OCI-LY7 (cell line): ENCODE data around the gene KIF1A. TPM values are rescaled to one million over a fixed set of nuclear protein-coding genes. Genes with fewer than 3 reads are reported as not detected.

Experiments used
- BruUV-seq: library from RNA; stranded (reverse); fragments of 400-500 nt; replicated peaks from 2 replicates; lab custom pipeline; 2021; lab: Mats Ljungman, UMichigan
- CTCF ChIA-PET: fragments of 300-600 bp; sonication (Branson Sonifier 250); formaldehyde crosslinking; loops from one replicate; lab custom pipeline; 2022; ENCODE audit warnings: antibody characterized with exemption; ENCODE audit not compliant: unreplicated experiment; lab: Charles Lee
- POLR2A ChIA-PET: fragments of 300-600 bp; sonication (Branson Sonifier 250); formaldehyde crosslinking; loops from one replicate; lab custom pipeline; 2022; ENCODE audit warnings: antibody characterized with exemption; lab: Charles Lee
- DNase-seq: peaks from one replicate; pipeline ENCODE4 v3.0.0-alpha.2; 2015; ENCODE audit warnings: low spot score
- H2AFZ ChIP-seq: fragments of 200-600 bp; sonication (generic), shearing (Covaris generic); 2 replicates; pipeline ENCODE4 v1.6.1; 2014; ENCODE audit warnings: mild to moderate bottlenecking, antibody characterized with exemption, low read length, moderate library complexity
- H3K27ac ChIP-seq: fragments of 200-600 bp; sonication (generic); 2 replicates; pipeline ENCODE4 v1.5.1; 2014; ENCODE audit warnings: mixed run types, low read depth, mild to moderate bottlenecking, moderate library complexity, low read length, inconsistent platforms; ENCODE audit not compliant: poor library complexity, severe bottlenecking
- H3K36me3 ChIP-seq: fragments of 200-600 bp; sonication (generic); 2 replicates; pipeline ENCODE4 v1.6.1; 2014; ENCODE audit warnings: mild to moderate bottlenecking, antibody characterized with exemption, low read length, moderate library complexity, mixed read lengths; ENCODE audit not compliant: insufficient read depth
- H3K4me1 ChIP-seq: fragments of 200-600 bp; sonication (generic); 2 replicates; pipeline ENCODE4 v1.5.1; 2014; ENCODE audit warnings: mild to moderate bottlenecking, low read length; ENCODE audit not compliant: insufficient read depth, poor library complexity, severe bottlenecking
- H3K4me2 ChIP-seq: fragments of 200-600 bp; sonication (generic); 2 replicates; pipeline ENCODE4 v1.6.1; 2014; ENCODE audit warnings: mild to moderate bottlenecking, low read length
- H3K4me3 ChIP-seq: fragments of 200-600 bp; sonication (generic); 2 replicates; pipeline ENCODE4 v1.5.1; 2014; ENCODE audit warnings: mild to moderate bottlenecking, low read depth, low read length; ENCODE audit not compliant: poor library complexity, severe bottlenecking
- H3K79me2 ChIP-seq: fragments of 200-600 bp; sonication (generic); 2 replicates; pipeline ENCODE4 v1.6.1; 2016; ENCODE audit warnings: low read depth, mild to moderate bottlenecking, low read length, moderate library complexity, mixed read lengths; ENCODE audit not compliant: insufficient read depth
- H3K9me2 ChIP-seq: fragments of 200-600 bp; sonication (generic); 2 replicates; pipeline ENCODE4 v1.6.1; 2016; ENCODE audit warnings: mild to moderate bottlenecking, low read length, mixed read lengths; ENCODE audit not compliant: insufficient read depth
- H3K9me3 ChIP-seq: fragments of 200-600 bp; sonication (generic); 2 replicates; pipeline ENCODE4 v1.6.1; 2014; ENCODE audit warnings: mild to moderate bottlenecking, mixed run types, low read length, mixed read lengths
- H4K20me1 ChIP-seq: fragments of 200-600 bp; sonication (generic); 2 replicates; pipeline ENCODE4 v1.6.1; 2014; ENCODE audit warnings: mild to moderate bottlenecking, antibody characterized with exemption, low read length, moderate library complexity, mixed read lengths; ENCODE audit not compliant: insufficient read depth
- EZH2phosphoT487 ChIP-seq: fragments of 200-600 bp; sonication (generic); IDR thresholded peaks from 2 replicates; pipeline ENCODE4 v1.6.1; 2018; ENCODE audit warnings: low read depth, borderline replicate concordance, mild to moderate bottlenecking, mixed run types, antibody characterized with exemption, low read length, moderate library complexity, mixed read lengths
- intact Hi-C: fragments of 100-400 bp; cut with micrococcal nuclease; formaldehyde crosslinking; loops from one replicate; pipeline ENCODE4 v1.10.0; 2022; ENCODE audit not compliant: unreplicated experiment
- total RNA-seq, 2 experiments: library from RNA; depleted of rRNA in 1 of 2; stranded (reverse); fragments of >200 nt in 1 of 2; shearing (Covaris generic) in 1 of 2; gene quantifications; 2 replicates each; pipeline ENCODE4 v1.2.3, GENCODE V29; 2014 to 2022
- TF ChIP-seq, protein P1 (sequence below): fragments of 200-600 bp; sonication (generic); conservative IDR thresholded peaks from 2 replicates; pipeline ENCODE4 v1.5.1; 2014; ENCODE audit warnings: mild to moderate bottlenecking, antibody characterized with exemption, low read length, moderate library complexity, mixed read lengths

The KIF1A gene
- total RNA-seq, 2 experiments from 2014 or later = not detected

DNA sequence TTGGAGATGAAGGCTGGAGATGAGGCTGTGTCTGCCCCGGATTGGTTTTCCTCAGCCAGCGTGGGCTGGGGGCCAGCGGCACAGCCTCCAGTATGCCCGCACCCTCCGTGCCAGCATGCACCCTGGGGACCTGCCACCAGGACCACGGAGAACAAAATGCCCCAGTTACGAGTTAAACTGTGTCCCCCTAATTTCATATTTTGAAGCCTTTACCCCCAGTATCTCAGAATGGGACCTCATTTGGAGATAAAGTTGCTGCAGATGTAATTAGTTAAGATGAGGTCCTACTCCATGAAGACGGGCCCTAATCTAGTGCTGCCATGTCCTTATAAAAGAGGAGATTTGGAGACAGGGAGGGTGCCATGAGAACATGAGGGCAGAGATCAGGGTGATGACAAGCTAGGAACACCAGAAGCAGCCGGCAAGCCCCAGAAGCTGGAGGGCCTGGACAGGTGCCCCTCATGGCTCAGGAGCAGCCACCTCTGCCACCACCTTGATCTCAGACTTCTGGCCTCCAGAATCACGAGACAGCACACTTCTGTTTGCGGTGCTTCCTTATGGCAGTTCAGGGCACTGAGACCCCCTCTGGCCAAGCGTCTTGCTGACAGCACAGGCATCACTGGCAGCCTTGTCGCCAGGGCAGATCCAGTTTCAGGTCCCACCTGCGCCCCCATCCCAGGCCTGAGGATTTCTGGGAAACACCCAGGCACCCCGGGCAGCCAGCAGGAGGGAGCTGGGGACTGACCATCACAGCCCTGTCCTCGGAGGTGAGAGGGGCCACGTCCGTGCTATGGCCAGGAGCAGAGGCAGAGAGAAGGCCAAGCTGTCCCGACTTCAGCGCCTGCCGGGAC is 29.4 kb downstream of the KIF1A start:
- ChIA-PET POLR2A (no interaction called here), CTCF (no interaction called here)
- no peaks in the 10 kb centered on the region for H3K4me1 ChIP-seq
- H3K36me3 ChIP-seq = no peaks in the 10 kb centered on the region
- H3K9me2 ChIP-seq = no peaks in the 10 kb centered on the region
- TF ChIP-seq, protein P1, sequence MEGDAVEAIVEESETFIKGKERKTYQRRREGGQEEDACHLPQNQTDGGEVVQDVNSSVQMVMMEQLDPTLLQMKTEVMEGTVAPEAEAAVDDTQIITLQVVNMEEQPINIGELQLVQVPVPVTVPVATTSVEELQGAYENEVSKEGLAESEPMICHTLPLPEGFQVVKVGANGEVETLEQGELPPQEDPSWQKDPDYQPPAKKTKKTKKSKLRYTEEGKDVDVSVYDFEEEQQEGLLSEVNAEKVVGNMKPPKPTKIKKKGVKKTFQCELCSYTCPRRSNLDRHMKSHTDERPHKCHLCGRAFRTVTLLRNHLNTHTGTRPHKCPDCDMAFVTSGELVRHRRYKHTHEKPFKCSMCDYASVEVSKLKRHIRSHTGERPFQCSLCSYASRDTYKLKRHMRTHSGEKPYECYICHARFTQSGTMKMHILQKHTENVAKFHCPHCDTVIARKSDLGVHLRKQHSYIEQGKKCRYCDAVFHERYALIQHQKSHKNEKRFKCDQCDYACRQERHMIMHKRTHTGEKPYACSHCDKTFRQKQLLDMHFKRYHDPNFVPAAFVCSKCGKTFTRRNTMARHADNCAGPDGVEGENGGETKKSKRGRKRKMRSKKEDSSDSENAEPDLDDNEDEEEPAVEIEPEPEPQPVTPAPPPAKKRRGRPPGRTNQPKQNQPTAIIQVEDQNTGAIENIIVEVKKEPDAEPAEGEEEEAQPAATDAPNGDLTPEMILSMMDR = no peak
- no peak for TF ChIP-seq EZH2phosphoT487
- BruUV-seq = no TSS peak
- H3K4me3 ChIP-seq = no peak overlapping the region
- no peaks in the 10 kb centered on the region for H3K9me3 ChIP-seq
- H4K20me1 ChIP-seq = no peaks in the 10 kb centered on the region
- intact Hi-C loops = no loop called here
- no peak for DNase-seq
- no peak overlapping the region for H3K27ac ChIP-seq
- no peak overlapping the region for H2AFZ ChIP-seq
- H3K4me2 ChIP-seq = no peak overlapping the region
- H3K79me2 ChIP-seq = no peaks in the 10 kb centered on the region

DNA sequence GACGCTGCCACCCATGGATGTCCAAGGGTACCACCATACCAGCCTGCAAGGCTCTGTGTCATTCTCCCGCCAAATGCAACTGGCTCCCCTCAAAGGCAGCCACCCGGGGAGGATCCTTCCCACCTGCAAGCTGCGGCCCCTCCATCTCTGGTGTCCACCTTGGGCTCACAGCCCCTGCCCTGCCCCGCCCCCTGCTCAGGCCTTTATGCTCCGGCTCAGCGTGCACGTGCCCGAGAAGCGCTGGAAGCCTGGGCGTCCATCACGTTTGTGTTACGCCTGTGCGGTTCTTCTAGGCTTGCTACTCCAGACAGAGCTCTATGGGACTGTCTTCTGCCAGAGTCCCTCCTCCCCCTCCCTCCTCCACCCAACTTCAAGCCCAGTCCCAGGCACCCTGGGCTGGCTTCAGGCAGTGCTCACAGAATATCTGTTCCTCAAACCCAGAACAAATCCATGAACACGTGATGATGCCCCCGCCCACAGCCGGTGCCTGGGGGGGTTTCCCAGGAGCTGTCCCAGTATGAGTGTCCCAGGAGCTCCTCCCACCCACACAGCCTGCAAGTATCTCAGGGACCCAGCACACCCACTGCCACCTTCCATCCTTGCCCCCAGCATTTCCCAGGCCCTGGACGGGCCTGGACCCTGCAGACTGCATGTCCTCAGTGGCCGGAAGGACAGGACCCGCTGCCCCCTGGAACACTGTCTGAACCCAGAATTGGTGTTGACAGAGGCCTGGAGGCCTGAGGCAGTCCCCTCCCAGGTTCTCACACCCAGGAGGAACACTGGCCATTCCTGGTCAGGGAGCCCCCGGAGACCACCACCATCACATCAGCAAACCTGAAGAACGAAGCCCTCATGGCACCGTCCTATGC is 30.3 kb downstream of the KIF1A start:
- H3K4me1 ChIP-seq = no peaks in the 10 kb centered on the region
- no peaks in the 10 kb centered on the region for H3K9me3 ChIP-seq
- H3K4me2 ChIP-seq = no peak overlapping the region
- ChIA-PET POLR2A (no interaction called here), CTCF (interaction anchor here (0.6 kb wide), 1 partner anchor 59 kb away, joined by 3 read pairs; no protein-coding TSS in a partner anchor)
- no peak for TF ChIP-seq EZH2phosphoT487
- TF ChIP-seq, protein P1 = no peak
- intact Hi-C loops = no loop called here
- DNase-seq = no peak
- H3K27ac ChIP-seq = no peak overlapping the region
- no peak overlapping the region for H2AFZ ChIP-seq
- H3K79me2 ChIP-seq = no peaks in the 10 kb centered on the region
- H4K20me1 ChIP-seq = no peaks in the 10 kb centered on the region
- no peaks in the 10 kb centered on the region for H3K9me2 ChIP-seq
- no peaks in the 10 kb centered on the region for H3K36me3 ChIP-seq
- no TSS peak for BruUV-seq
- no peak overlapping the region for H3K4me3 ChIP-seq
